ENCODE results near the gene BTNL3.

GRCh38 chr5:181052672-181053487 lies 64.2 kb downstream of the BTNL3 start:
- TF ChIP-seq CTCF (IDR thresholded peaks at IDR 0.05) (no peak), POLR2A (IDR thresholded peaks at IDR 0.05) (no peak)

Measured in heart left ventricle (tissue), 13 donors.